Esophagus (tissue), 2 donors: ENCODE results near the gene FRMD3. TPM values are rescaled to one million over a fixed set of nuclear protein-coding genes. Genes with fewer than 3 reads are reported as not detected.

Source experiments
- H3K27ac ChIP-seq, 2 donors: one replicate each; pipeline ENCODE4 v1.5.1; 2013; ENCODE audit warnings: low read depth in 2 of 2, mild to moderate bottlenecking in 2 of 2, inconsistent platforms in 1 of 2, low read length in 1 of 2, moderate library complexity in 1 of 2
- H3K27me3 ChIP-seq, 2 donors: one replicate each; pipeline ENCODE4 v1.6.1; 2013; ENCODE audit warnings: low read length in 2 of 2, control low read depth in 1 of 2, mild to moderate bottlenecking in 1 of 2; ENCODE audit not compliant: insufficient read depth in 2 of 2, control insufficient read depth in 1 of 2
- H3K36me3 ChIP-seq, 2 donors: one replicate each; pipeline ENCODE4 v1.6.1; 2013; ENCODE audit warnings: low read length in 1 of 2; ENCODE audit not compliant: control insufficient read depth in 2 of 2, insufficient read depth in 2 of 2
- H3K4me1 ChIP-seq, 2 donors: one replicate each; pipeline ENCODE4 v1.6.1; 2013; ENCODE audit warnings: low read length in 1 of 2; ENCODE audit not compliant: control insufficient read depth in 2 of 2, insufficient read depth in 2 of 2
- H3K4me3 ChIP-seq, 2 donors: one replicate each; pipeline ENCODE4 v1.5.1; 2013; ENCODE audit warnings: low read length in 2 of 2, mild to moderate bottlenecking in 2 of 2, low read depth in 1 of 2, moderate library complexity in 1 of 2
- H3K9me3 ChIP-seq, 2 donors: one replicate each; pipeline ENCODE4 v1.6.1; 2013; ENCODE audit warnings: mild to moderate bottlenecking in 2 of 2, low read depth in 1 of 2, low read length in 1 of 2, moderate library complexity in 1 of 2; ENCODE audit not compliant: control insufficient read depth in 2 of 2, insufficient read depth in 1 of 2
- WGBS, 2 donors: extraction: QIAGEN DNeasy Blood & Tissue Kit; methylation state at CpG; one replicate each; pipeline ENCODE4 v1.1.7; 2013; 5-methylcytosine and 5-hydroxymethylcytosine counted together
- polyA plus RNA-seq, 2 donors: library from polyadenylated mRNA; stranded (reverse); fragments of 200-250 nt; gene quantifications; one replicate each; pipeline ENCODE4 v1.2.3, GENCODE V29; 2013
- donor health status: healthy with polysubstance abuse.
- donor health status: Bipolar disorder and iron deficiency.

The FRMD3 gene
- polyA plus RNA-seq: under 1 TPM; 0.20 to 0.26 TPM

- Histone ChIP-seq H3K4me1 (peaks cover 2 to 10% of the 10 kb centered on the region in 2 donors), H3K27me3 (peaks cover 0 to 4% of the 10 kb centered on the region in 2 donors), H3K36me3 (no peaks in the 10 kb centered on the region), H3K27ac (peak within 1 kb of the TSS in 1 of 2 donors; percentile 24), H3K9me3 (no peaks in the 10 kb centered on the region), H3K4me3 (peak within 1 kb of the TSS; percentile 41)
- 1 to 2% methylated on average over 47 to 85 of the region's 85 CpGs for WGBS, 2 donors
These were observed at the start of gene FRMD3 for GRCh38 chr9:83538172-83538889. Gene FRMD3 (minus strand): TSS chr9:83538401. CDS start chr9:83538231, 170 bp downstream.

- Histone ChIP-seq H3K4me3 (no peak overlapping the region), H3K27ac (no peak overlapping the region)
- whole genome bisulfite sequencing, 2 donors: 82 to 85% methylated on average over 4 of the region's 4 CpGs
These were observed 46.8 kb upstream of the FRMD3 start for GRCh38 chr9:83584995-83585394.

GRCh38 chr9:83583151-83584014, 45.2 kb upstream of the FRMD3 start:
- no peak overlapping the region for H3K4me3 ChIP-seq
- 71 to 73% methylated on average over 6 of the region's 6 CpGs for WGBS, 2 donors
- H3K4me1 ChIP-seq: no peaks in the 10 kb centered on the region
- no peaks in the 10 kb centered on the region for H3K36me3 ChIP-seq
- no peak overlapping the region for H3K27ac ChIP-seq
- no peaks in the 10 kb centered on the region for H3K9me3 ChIP-seq
- H3K27me3 ChIP-seq: no peaks in the 10 kb centered on the region

More at GRCh38 chr9:83584995-83585394, 46.8 kb upstream of the FRMD3 start:
- Histone ChIP-seq H3K9me3 (no peaks in the 10 kb centered on the region), H3K36me3 (no peaks in the 10 kb centered on the region), H3K4me1 (no peaks in the 10 kb centered on the region), H3K27me3 (no peaks in the 10 kb centered on the region)

GRCh38 chr9:83582029-83582428, 43.8 kb upstream of the FRMD3 start:
- 36 to 50% methylated on average over 1 of the region's 1 CpG for WGBS, 2 donors
- Histone ChIP-seq H3K27ac (no peak overlapping the region), H3K36me3 (no peaks in the 10 kb centered on the region), H3K4me3 (no peak overlapping the region), H3K4me1 (no peaks in the 10 kb centered on the region), H3K27me3 (no peaks in the 10 kb centered on the region), H3K9me3 (no peaks in the 10 kb centered on the region)

- Histone ChIP-seq H3K27me3 (no peaks in the 10 kb centered on the region), H3K4me3 (no peak overlapping the region), H3K9me3 (no peaks in the 10 kb centered on the region), H3K27ac (no peak overlapping the region), H3K4me1 (no peaks in the 10 kb centered on the region), H3K36me3 (no peaks in the 10 kb centered on the region)
- WGBS, 2 donors: 72 to 76% methylated on average over 1 of the region's 1 CpG
These were observed 36.3 kb upstream of the FRMD3 start for GRCh38 chr9:83574482-83574881.

- Histone ChIP-seq H3K27ac (no peak overlapping the region), H3K27me3 (no peaks in the 10 kb centered on the region), H3K36me3 (no peaks in the 10 kb centered on the region), H3K4me3 (no peak overlapping the region), H3K4me1 (no peaks in the 10 kb centered on the region), H3K9me3 (peaks cover 0 to 2% of the 10 kb centered on the region in 2 donors)
- 73 to 75% methylated on average over 5 of the region's 5 CpGs for WGBS, 2 donors
These were observed 34.3 kb upstream of the FRMD3 start for GRCh38 chr9:83572524-83572923.

GRCh38 chr9:83570359-83570758, 32.2 kb upstream of the FRMD3 start:
- Histone ChIP-seq H3K4me1 (no peaks in the 10 kb centered on the region), H3K27me3 (no peaks in the 10 kb centered on the region), H3K36me3 (no peaks in the 10 kb centered on the region), H3K4me3 (no peak overlapping the region), H3K27ac (no peak overlapping the region), H3K9me3 (peaks cover 0 to 2% of the 10 kb centered on the region in 2 donors)
- 45 to 70% methylated on average over 1 of the region's 1 CpG for WGBS, 2 donors

GRCh38 chr9:83569326-83569725, 31.1 kb upstream of the FRMD3 start:
- no peak overlapping the region for H3K4me3 ChIP-seq
- H3K36me3 ChIP-seq: no peaks in the 10 kb centered on the region
- peaks cover 0 to 2% of the 10 kb centered on the region in 2 donors for H3K9me3 ChIP-seq
- no peaks in the 10 kb centered on the region for H3K4me1 ChIP-seq
- H3K27ac ChIP-seq: no peak overlapping the region
- WGBS, 2 donors: 43 to 44% methylated on average over 2 of the region's 2 CpGs
- H3K27me3 ChIP-seq: no peaks in the 10 kb centered on the region

GRCh38 chr9:83563360-83563759, 25.2 kb upstream of the FRMD3 start:
- H3K9me3 ChIP-seq: no peaks in the 10 kb centered on the region
- no peak overlapping the region for H3K4me3 ChIP-seq
- WGBS, 2 donors: 81 to 87% methylated on average over 2 of the region's 2 CpGs
- H3K27me3 ChIP-seq: no peaks in the 10 kb centered on the region
- no peaks in the 10 kb centered on the region for H3K36me3 ChIP-seq
- no peaks in the 10 kb centered on the region for H3K4me1 ChIP-seq
- H3K27ac ChIP-seq: no peak overlapping the region
